ENCODE results near the gene CENATAC. TPM values are rescaled to one million over a fixed set of nuclear protein-coding genes. Genes with fewer than 3 reads are reported as not detected.
A peak's percentile ranks its signal among the peaks of the same experiment; 100 is the strongest.
"Not testable (repeated sequence)": the region's sequence is repeated elsewhere in the genome, so short reads cannot be mapped to it uniquely, and the experiment has no call there.

The CENATAC gene
- total RNA-seq, 2 donors from 2014 or later = 40.1 to 44.5 TPM

GRCh38 chr11:118975771-118976709 lies 21.9 kb upstream of the CENATAC start:
- DNase-seq (no peak), ATAC-seq (replicated peaks in 1 of 2) (no peak)
- no peaks in the 10 kb centered on the region for H3K9me3 Mint-ChIP-seq
- no peak overlapping the region for H3K4me3 Mint-ChIP-seq
- H3K27ac Mint-ChIP-seq = no peak overlapping the region
- H3K36me3 Mint-ChIP-seq (ENCODE audit: insufficient read depth in 2 of 2) = no peaks in the 10 kb centered on the region
- no peaks in the 10 kb centered on the region for H3K4me1 Mint-ChIP-seq (ENCODE audit: low read depth)
- peaks cover 19% of the 10 kb centered on the region for H3K27me3 Mint-ChIP-seq (ENCODE audit: low read depth)

DNA sequence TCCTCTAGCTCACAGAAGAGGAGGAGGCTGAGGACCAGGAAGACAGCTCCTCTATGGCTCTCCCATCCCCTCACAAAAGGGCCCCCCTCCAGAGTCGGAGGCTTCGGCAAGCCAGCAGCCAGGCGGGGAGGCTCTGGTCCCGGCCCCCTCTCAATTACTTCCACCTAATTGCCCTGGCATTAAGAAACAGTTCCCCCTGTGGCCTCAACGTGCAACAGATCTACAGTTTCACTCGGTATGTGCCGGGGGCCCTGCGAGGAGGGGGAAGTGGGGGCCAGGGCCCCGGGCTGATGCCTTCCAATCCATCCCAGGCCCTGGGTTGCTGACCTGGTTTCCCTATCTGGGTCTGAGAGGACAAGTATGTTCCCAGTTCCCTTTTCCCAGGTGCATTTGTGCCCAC lies 18.5 kb upstream of the CENATAC start:
- H3K36me3 Mint-ChIP-seq (ENCODE audit: insufficient read depth in 2 of 2) = no peaks in the 10 kb centered on the region
- DNase-seq (no peak), ATAC-seq (replicated peaks in 1 of 2) (no peak)
- H3K4me3 Mint-ChIP-seq = no peak overlapping the region
- peaks cover 14% of the 10 kb centered on the region for H3K27me3 Mint-ChIP-seq (ENCODE audit: low read depth)
- H3K9me3 Mint-ChIP-seq = no peaks in the 10 kb centered on the region
- H3K4me1 Mint-ChIP-seq (ENCODE audit: low read depth) = no peaks in the 10 kb centered on the region
- H3K27ac Mint-ChIP-seq = no peak overlapping the region

DNA sequence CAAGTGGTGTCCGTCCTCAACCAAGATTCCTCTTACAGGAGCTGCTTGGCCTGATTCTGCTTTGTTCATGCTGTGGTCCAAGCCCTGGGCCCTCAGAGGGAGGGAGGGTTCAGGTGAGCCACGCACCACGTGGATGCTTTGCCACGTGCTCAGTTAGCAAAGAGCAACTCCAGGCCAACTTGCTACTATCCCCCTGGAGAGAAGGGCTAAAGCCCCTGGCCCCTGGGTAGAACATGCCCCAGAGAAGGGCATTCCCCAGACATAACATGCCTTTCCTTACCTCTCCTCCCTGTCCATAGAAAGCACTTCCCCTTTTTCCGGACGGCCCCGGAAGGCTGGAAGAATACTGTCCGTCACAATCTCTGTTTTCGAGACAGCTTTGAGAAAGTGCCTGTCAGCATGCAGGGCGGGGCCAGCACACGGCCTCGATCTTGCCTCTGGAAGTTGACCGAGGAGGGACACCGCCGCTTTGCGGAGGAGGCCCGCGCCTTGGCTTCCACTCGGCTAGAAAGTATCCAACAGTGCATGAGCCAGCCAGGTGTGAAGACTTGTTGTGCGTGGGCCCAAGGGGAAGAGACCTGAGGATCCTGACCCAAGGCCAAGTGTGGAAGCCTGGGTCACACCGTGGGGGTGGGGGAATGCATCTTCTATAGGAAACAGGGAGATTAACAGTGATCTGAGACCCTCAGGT lies 17.6 kb upstream of the CENATAC start:
- no peak overlapping the region for H3K27ac Mint-ChIP-seq
- DNase-seq = no peak
- H3K9me3 Mint-ChIP-seq = no peaks in the 10 kb centered on the region
- H3K4me3 Mint-ChIP-seq = no peak overlapping the region
- H3K27me3 Mint-ChIP-seq (ENCODE audit: low read depth) = peaks cover 4% of the 10 kb centered on the region
- H3K4me1 Mint-ChIP-seq (ENCODE audit: low read depth) = no peaks in the 10 kb centered on the region
- no peak for ATAC-seq (replicated peaks in 1 of 2)
- H3K36me3 Mint-ChIP-seq (ENCODE audit: insufficient read depth in 2 of 2) = no peaks in the 10 kb centered on the region

DNA sequence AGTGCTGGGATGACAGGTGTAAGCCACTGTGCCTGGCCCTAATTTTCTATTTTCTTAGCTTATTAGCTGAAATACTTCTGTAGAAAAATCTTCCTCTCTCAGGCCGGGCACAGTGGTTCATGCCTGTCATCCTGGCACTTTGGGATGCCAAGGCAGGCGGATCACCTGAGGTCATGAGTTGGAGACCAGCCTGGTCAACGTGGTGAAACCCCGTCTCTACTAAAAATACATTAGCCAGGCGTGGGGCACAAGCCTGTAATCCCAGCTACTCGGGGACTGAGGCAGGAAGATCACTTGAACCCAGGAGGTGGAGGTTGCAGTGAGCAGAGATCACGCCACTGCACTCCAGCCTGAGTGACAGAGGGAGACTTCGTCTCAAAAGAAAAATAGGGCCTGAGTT lies 13.6 kb upstream of the CENATAC start:
- H3K4me1 Mint-ChIP-seq (ENCODE audit: low read depth); ATAC-seq (replicated peaks in 1 of 2); H3K9me3 Mint-ChIP-seq: not testable (repeated sequence)

DNA sequence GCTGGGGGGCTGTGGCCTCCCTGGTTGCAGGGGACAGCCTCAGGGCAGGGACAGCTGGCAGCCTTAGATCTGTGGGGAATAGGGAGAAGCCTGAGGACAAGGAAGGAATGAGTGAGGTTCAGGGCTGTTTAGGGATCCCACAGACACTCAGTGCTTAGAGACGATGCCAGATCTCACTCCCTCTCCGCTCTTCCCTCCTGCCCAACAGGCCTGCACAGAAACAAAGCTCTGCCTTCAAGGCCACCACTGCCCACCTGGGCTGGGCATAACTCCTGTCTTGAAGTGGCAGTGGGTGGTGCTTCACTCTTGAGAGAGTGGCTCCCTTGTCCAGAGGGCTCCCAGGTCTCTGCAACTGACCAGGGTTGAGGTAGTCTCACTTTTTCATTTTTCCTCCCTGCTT lies 13.1 kb upstream of the CENATAC start:
- DNase-seq (no peak), ATAC-seq (replicated peaks in 1 of 2) (no peak)
- Mint-ChIP-seq H3K27ac (no peak overlapping the region), H3K36me3 (ENCODE audit: insufficient read depth in 2 of 2) (no peaks in the 10 kb centered on the region), H3K4me3 (no peak overlapping the region), H3K4me1 (ENCODE audit: low read depth) (no peaks in the 10 kb centered on the region), H3K27me3 (ENCODE audit: low read depth) (no peaks in the 10 kb centered on the region), H3K9me3 (no peaks in the 10 kb centered on the region)

More for the DNA sequence above, 13.6 kb upstream of the CENATAC start:
- H3K27ac Mint-ChIP-seq; H3K27me3 Mint-ChIP-seq (ENCODE audit: low read depth); DNase-seq; H3K4me3 Mint-ChIP-seq; H3K36me3 Mint-ChIP-seq (ENCODE audit: insufficient read depth in 2 of 2): not testable (repeated sequence)

DNA sequence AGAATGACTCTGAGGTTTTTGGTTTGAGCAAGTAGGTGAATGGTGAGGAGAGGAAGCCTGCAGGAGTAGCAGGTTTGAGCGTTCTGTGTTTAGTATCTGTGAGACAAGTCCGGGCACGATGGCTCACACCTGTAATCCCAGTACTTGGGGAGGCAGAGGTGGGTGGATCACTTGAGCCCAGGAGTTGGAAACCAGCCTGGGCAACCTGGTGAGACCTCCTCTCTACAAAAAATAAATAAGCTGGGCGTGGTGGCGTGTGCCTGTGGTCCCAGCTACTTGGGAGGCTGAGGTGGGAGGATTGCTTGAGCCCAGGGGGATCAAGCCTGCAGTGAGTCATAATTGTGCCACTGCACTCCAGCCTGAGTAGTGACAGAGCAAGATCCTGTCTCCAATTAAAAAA lies 9.7 kb upstream of the CENATAC start:
- no peaks in the 10 kb centered on the region for H3K27me3 Mint-ChIP-seq (ENCODE audit: low read depth)
- H3K27ac Mint-ChIP-seq = no peak overlapping the region
- no peak for ATAC-seq (replicated peaks in 1 of 2)
- H3K36me3 Mint-ChIP-seq (ENCODE audit: insufficient read depth in 2 of 2) = peaks cover 0 to 3% of the 10 kb centered on the region in 2 donors
- no peak for DNase-seq
- no peaks in the 10 kb centered on the region for H3K9me3 Mint-ChIP-seq
- H3K4me3 Mint-ChIP-seq = no peak overlapping the region
- no peaks in the 10 kb centered on the region for H3K4me1 Mint-ChIP-seq (ENCODE audit: low read depth)

DNA sequence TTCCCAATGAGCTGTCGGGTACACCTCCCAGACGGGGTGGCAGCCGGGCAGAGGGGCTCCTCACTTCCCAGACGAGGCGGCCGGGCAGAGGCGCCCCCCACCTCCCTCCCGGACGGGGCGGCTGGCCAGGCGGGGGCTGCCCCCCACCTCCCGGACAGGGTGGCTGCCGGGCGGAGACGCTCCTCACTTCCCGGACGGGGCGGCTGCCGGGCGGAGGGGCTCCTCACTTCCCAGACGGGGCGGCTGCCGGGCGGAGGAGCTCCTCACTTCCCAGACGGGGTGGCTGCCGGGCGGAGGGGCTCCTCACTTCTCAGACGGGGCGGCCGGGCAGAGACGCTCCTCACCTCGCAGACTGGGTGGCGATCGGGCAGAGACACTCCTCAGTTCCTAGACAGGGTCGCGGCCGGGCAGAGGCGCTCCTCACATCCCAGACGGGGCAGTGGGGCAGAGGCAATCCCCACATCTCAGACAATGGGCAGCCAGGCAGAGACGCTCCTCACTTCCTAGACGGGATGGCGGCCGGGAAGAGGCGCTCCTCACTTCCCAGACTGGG lies 6.4 kb upstream of the CENATAC start:
- not testable (repeated sequence) for H3K27ac Mint-ChIP-seq; H3K27me3 Mint-ChIP-seq (ENCODE audit: low read depth); H3K4me1 Mint-ChIP-seq (ENCODE audit: low read depth); H3K36me3 Mint-ChIP-seq (ENCODE audit: insufficient read depth in 2 of 2); ATAC-seq (replicated peaks in 1 of 2); H3K4me3 Mint-ChIP-seq; DNase-seq; H3K9me3 Mint-ChIP-seq

- Mint-ChIP-seq H3K4me1 (ENCODE audit: low read depth) (peaks cover 48% of the 10 kb centered on the region), H3K9me3 (no peaks in the 10 kb centered on the region), H3K4me3 (peak overlapping the region; percentile 94 to 100), H3K27ac (peak overlapping the region; percentile 95), H3K36me3 (ENCODE audit: insufficient read depth in 2 of 2) (peaks cover 12 to 24% of the 10 kb centered on the region in 2 donors), H3K27me3 (ENCODE audit: low read depth) (no peaks in the 10 kb centered on the region)
- DNase-seq (peak; percentile 60 to 62), ATAC-seq (replicated peaks in 1 of 2) (peak; percentile 32 to 48)
These were observed 862 bp upstream of the CENATAC start for GRCh38 chr11:118996926-118997626.

DNA sequence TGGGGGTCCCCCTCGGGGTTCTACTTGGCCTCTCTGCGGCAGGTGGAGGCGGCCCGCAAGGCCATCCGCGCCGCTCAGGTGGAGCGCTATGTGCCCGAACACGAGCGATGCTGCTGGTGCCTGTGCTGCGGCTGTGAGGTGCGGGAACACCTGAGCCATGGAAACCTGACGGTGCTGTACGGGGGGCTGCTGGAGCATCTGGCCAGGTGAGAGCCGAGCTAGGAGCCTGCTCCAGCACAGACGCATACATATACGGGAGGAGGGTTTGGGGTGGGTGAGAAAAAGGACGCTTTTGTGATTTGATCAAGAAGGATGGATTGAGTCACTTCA lies 415 bp downstream of the CENATAC start:
- DNase-seq (no peak), ATAC-seq (replicated peaks in 1 of 2) (no peak)
- H3K4me1 Mint-ChIP-seq (ENCODE audit: low read depth) = peaks cover 48% of the 10 kb centered on the region
- no peaks in the 10 kb centered on the region for H3K9me3 Mint-ChIP-seq
- peak overlapping the region; percentile 94 to 100 for H3K4me3 Mint-ChIP-seq
- peak overlapping the region; percentile 95 for H3K27ac Mint-ChIP-seq
- H3K36me3 Mint-ChIP-seq (ENCODE audit: insufficient read depth in 2 of 2) = peaks cover 16 to 24% of the 10 kb centered on the region in 2 donors
- H3K27me3 Mint-ChIP-seq (ENCODE audit: low read depth) = no peaks in the 10 kb centered on the region

GRCh38 chr11:118998822-118999221 lies 884 bp downstream of the CENATAC start:
- H3K36me3 Mint-ChIP-seq (ENCODE audit: insufficient read depth in 2 of 2) = peaks cover 14 to 24% of the 10 kb centered on the region in 2 donors
- no peaks in the 10 kb centered on the region for H3K9me3 Mint-ChIP-seq
- DNase-seq = no peak
- H3K4me1 Mint-ChIP-seq (ENCODE audit: low read depth) = peaks cover 48% of the 10 kb centered on the region
- no peak for ATAC-seq (replicated peaks in 1 of 2)
- H3K4me3 Mint-ChIP-seq = peak overlapping the region; percentile 94 to 100
- no peaks in the 10 kb centered on the region for H3K27me3 Mint-ChIP-seq (ENCODE audit: low read depth)
- peak overlapping the region; percentile 95 for H3K27ac Mint-ChIP-seq

GRCh38 chr11:119000906-119001305 lies 3.0 kb downstream of the CENATAC start:
- H3K27ac Mint-ChIP-seq = peak overlapping the region; percentile 57
- DNase-seq (no peak), ATAC-seq (replicated peaks in 1 of 2) (no peak)
- H3K9me3 Mint-ChIP-seq = no peaks in the 10 kb centered on the region
- H3K27me3 Mint-ChIP-seq (ENCODE audit: low read depth) = no peaks in the 10 kb centered on the region
- H3K4me3 Mint-ChIP-seq = no peak overlapping the region
- H3K4me1 Mint-ChIP-seq (ENCODE audit: low read depth) = peaks cover 50% of the 10 kb centered on the region
- H3K36me3 Mint-ChIP-seq (ENCODE audit: insufficient read depth in 2 of 2) = peaks cover 14 to 24% of the 10 kb centered on the region in 2 donors

- DNase-seq = no peak
- ATAC-seq (replicated peaks in 1 of 2) = no peak
These were observed 8.7 kb downstream of the CENATAC start for GRCh38 chr11:119006656-119007055.

More at GRCh38 chr11:119006656-119007055, 8.7 kb downstream of the CENATAC start:
- H3K27me3 Mint-ChIP-seq (ENCODE audit: low read depth) = no peaks in the 10 kb centered on the region
- H3K9me3 Mint-ChIP-seq = no peaks in the 10 kb centered on the region
- H3K4me1 Mint-ChIP-seq (ENCODE audit: low read depth) = peaks cover 13% of the 10 kb centered on the region
- no peak overlapping the region for H3K27ac Mint-ChIP-seq
- peaks cover 3 to 11% of the 10 kb centered on the region in 2 donors for H3K36me3 Mint-ChIP-seq (ENCODE audit: insufficient read depth in 2 of 2)
- no peak overlapping the region for H3K4me3 Mint-ChIP-seq

Data from activated T-cell treated with anti-CD3 and anti-CD28 coated beads, Interleukin-2, amount 50 U/mL, for 72 hours (primary cell).